HG03342 (cell line): ENCODE results near the gene MTMR3.

Source experiments
- ATAC-seq: cut with Tn5 transposase; IDR thresholded peaks from one replicate; pipeline ENCODE4 v1.9.1; 2021; ENCODE audit warnings: mild to moderate bottlenecking, moderate library complexity; ENCODE audit not compliant: unreplicated experiment

Gene MTMR3

DNA sequence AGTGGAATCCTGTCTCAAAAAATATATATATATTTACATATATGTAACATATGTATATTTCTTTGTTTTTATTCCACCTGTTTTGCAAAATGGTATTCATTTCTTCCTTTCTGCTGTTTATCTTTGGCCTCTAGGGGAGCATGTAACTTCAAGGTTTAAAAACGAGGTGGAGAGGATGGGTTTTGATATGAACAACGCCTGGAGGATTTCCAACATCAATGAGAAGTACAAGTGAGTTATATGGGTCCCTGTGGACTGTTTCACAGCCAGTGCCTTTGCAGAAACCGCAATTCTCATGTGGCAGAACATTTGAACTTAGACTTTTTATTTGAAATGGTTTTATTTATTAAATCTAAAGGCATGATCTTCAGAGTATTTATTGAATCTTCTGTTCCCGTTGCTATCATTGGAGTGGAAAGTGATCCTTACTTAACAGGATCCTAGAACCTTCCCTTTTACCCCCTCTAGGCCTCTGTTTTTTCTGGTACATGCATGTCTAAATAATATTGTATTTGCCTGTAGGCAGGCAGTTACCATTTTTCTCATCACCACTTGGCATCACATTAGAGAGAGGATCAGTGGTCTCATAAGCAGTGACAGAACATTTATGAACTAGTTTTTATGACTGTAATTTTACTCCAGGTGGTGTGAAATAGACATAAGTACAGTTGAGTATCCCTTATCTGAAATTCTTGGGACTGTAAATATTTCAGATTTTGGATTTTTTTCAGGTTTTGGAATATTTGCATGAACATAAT lies 115.8 kb downstream of the MTMR3 start:
- ATAC-seq: no peak

- ATAC-seq: no peak
Observed at GRCh38 chr22:30000566-30000965, 117.6 kb downstream of the MTMR3 start.

DNA sequence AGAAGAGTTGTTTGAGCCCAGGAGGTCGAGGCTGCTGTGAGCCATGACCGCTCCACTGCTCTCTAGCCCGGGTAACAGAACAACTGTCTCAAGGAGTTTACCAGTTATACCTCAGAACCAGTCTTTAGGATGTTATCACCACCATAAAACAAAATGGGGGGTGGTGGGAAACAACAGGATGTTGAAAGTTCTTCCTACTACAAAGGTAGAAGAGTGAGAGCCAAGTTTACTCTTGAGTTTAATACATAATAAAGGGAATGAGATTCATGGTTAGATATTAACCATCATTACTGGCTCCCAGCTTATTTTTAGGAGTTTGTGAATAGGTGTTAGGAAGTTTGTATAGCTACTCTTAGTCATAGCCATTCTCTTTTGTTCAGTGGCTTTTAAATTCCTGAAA lies 118.5 kb downstream of the MTMR3 start:
- no peak for ATAC-seq

DNA sequence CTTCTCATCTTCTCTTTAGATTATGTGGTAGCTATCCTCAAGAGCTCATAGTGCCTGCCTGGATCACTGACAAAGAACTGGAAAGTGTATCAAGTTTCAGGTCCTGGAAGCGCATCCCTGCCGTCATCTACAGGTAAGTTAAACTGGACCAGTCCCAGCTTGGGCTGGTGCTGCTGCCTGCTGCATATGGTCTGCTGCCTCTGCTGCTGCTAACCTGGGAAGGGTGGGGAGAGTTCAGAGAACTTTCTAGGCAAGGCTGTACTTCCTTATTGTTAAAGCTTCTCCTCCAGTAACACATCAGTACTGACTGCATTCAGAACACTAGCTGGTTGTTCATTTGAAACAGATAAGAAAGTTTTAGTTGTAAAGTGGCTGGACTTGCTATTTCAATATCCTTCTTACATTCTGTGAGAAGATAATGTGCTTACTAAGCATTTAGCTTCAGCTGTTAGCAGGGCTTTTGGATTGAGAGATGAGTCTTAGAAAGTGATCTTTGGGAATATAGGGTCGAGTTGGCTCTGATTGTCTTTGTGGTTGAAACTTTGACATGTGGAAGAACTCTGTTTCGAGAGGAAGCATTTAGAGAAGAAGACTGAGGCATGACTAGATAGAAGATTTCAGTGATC lies 120.0 kb downstream of the MTMR3 start:
- no peak for ATAC-seq

DNA sequence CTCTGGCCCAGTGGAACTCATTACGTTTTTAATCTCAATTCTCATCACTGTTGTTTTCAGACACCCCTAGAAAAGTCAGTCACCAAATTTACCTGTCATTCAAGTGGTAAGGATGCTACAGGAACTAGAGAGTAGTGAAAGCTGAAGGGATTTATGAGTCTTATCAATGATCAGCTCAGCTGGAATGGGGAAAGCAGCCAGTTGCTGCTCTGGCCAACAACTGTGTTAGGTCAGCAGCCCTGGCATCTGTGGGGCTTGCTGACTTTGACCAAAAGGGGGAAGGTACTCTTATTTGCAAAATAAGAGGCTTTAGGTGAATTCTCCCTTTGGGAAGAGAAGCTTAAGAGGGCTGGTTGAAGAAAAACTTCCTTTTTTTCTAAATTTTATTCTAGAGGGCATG lies 121.1 kb downstream of the MTMR3 start:
- ATAC-seq: no peak

- ATAC-seq: no peak
Observed at GRCh38 chr22:30004694-30005093, 121.7 kb downstream of the MTMR3 start.

- ATAC-seq: no peak
Observed at GRCh38 chr22:30005213-30005857, 122.4 kb downstream of the MTMR3 start.

- ATAC-seq: no peak
Observed at GRCh38 chr22:30007361-30007760, 124.4 kb downstream of the MTMR3 start.

GRCh38 chr22:30008401-30008800 lies 125.4 kb downstream of the MTMR3 start:
- ATAC-seq: no peak

GRCh38 chr22:30009478-30009877 lies 126.5 kb downstream of the MTMR3 start:
- no peak for ATAC-seq

DNA sequence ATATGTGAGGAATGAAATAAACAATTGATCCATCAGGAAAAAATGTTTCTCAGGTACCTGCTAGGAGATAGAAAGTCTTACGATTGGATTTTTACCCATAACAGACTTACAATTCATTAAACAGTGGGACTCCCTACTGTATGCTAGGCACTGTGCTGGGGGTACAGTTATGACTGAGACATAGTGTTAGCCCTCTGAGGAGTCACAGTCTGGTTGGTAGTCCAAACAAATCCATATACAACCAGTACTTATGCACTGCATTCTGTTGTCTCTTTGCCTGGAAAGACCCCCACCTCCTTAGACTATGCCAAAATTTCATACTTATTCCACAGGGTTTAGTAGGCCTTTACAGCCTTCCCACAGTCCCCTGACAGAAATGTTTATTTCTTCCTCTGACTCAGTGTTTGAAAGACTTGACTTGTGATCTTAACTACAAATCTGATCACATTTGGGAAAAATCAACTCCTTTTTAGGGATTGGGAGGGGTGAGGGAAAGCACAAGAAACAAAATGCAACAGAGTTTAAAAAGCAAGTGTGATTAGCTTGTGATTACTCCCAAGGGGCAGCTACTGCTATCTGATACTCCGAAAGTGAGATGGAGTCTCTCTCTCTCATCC lies 127.9 kb downstream of the MTMR3 start:
- ATAC-seq: no peak

DNA sequence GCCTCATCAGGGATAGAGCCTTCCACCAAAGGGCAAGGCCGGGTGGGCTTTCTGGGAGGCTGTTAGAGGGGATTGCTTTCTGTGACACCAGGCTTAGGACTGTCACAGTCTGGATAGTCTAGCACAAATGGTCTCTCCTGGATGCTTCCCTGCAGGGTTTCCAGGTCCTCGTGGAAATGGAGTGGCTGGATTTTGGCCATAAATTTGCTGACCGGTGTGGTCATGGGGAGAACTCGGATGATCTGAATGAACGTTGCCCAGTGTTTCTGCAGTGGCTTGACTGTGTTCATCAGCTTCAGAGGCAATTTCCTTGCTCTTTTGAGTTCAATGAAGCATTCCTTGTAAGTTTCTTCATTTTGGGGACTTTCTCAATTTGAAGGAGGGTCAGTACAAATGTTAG lies 130.2 kb downstream of the MTMR3 start:
- ATAC-seq: no peak

GRCh38 chr22:30014244-30014643 lies 131.3 kb downstream of the MTMR3 start:
- ATAC-seq: no peak

- no peak for ATAC-seq
Observed at GRCh38 chr22:30015229-30015797, 132.3 kb downstream of the MTMR3 start.

DNA sequence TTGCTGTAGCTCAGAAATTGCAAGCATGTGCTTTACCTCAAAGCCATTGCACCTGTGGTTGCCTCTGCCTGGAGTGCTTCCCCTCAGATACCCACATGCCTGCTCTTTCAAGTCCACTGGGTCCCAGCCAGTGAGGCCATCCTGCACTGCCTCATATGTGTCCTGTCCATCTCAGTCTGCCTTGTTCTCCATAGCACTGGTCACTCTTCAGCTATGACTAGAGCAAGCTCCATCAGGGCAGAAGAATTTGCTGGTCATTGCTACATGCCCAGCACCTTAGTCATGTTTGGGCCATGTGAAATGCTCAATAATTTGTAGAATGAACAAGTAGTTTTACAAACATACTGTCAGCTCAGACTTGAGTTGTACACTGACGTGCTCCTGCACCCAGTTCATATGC lies 132.9 kb downstream of the MTMR3 start:
- ATAC-seq: no peak

- ATAC-seq: no peak
Observed at GRCh38 chr22:30016596-30016995, 133.6 kb downstream of the MTMR3 start.

- ATAC-seq: no peak
Observed at GRCh38 chr22:30017375-30018223, 134.6 kb downstream of the MTMR3 start.

DNA sequence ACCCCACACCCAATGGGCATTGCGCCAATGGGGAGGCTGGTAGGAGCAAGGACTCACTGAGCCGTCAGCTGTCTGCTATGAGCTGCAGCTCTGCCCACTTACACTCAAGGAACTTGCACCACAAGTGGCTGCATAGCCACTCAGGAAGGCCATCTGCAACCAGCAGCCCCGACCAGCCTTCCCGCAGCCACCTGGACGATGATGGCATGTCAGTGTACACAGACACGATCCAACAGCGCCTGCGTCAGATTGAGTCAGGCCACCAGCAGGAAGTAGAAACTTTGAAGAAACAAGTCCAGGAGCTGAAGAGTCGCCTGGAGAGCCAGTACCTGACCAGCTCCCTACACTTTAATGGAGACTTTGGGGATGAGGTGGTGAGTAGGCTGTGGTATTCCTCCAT lies 137.5 kb downstream of the MTMR3 start:
- no peak for ATAC-seq

DNA sequence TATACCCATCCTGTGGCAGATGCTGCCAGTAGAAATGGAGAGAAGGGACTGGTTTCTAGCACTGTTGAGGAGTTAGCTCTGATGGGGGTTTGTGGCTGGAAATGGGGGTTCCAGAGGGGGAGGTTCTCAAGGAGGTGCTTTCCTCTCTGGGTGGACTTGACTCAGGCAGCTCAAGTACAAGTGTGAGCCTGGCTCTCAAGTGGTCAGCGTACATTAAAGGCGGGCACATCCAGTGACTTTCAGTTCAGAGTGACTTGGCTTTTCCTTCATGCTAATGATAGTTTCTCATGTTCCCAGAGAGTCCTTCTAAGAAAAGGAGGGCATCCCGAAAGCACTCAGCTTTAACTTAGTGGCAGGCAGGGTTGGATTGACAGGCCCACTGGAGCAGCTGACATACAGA lies 138.4 kb downstream of the MTMR3 start:
- ATAC-seq: no peak

- no peak for ATAC-seq
Observed at GRCh38 chr22:30021881-30022619, 139.1 kb downstream of the MTMR3 start.
